Astrocyte (in vitro differentiated cells and primary cell): ENCODE results near the gene HS3ST3A1. TPM values are rescaled to one million over a fixed set of nuclear protein-coding genes. Genes with fewer than 3 reads are reported as not detected.

ENCODE experiments used
- DNase-seq: peaks from one replicate; pipeline ENCODE4 v3.0.0-alpha.2; 2010; ENCODE audit warnings: low read depth
- FAIRE-seq: peaks from 2 replicates; lab custom pipeline; 2011; peaks lifted over from hg19 to GRCh38; lab: Jason Lieb, UNC
- H2AFZ ChIP-seq: 2 replicates; pipeline ENCODE4 v1.6.0; 2012; ENCODE audit warnings: low read depth, low read length, inconsistent platforms
- H3K27ac ChIP-seq: 2 replicates; pipeline ENCODE4 v1.5.1; 2011; ENCODE audit warnings: low read depth, low read length, inconsistent platforms
- H3K27me3 ChIP-seq: 2 replicates; pipeline ENCODE4 v1.6.0; 2011; ENCODE audit warnings: low read length, inconsistent platforms; ENCODE audit not compliant: insufficient read depth
- H3K36me3 ChIP-seq: 2 replicates; pipeline ENCODE4 v1.5.1; 2011; ENCODE audit warnings: low read length, inconsistent platforms; ENCODE audit not compliant: insufficient read depth
- H3K4me1 ChIP-seq: 2 replicates; pipeline ENCODE4 v1.5.1; 2011; ENCODE audit warnings: low read length, inconsistent platforms; ENCODE audit not compliant: insufficient read depth
- H3K4me2 ChIP-seq: 2 replicates; pipeline ENCODE4 v1.6.0; 2012; ENCODE audit warnings: low read length, inconsistent platforms
- H3K4me3 ChIP-seq: 2 replicates; pipeline ENCODE4 v1.5.1; 2011; ENCODE audit warnings: low read depth, mild to moderate bottlenecking, low read length, inconsistent platforms; ENCODE audit not compliant: insufficient read depth
- H3K79me2 ChIP-seq: 2 replicates; pipeline ENCODE4 v1.6.0; 2012; ENCODE audit warnings: mild to moderate bottlenecking, low read length, inconsistent platforms; ENCODE audit not compliant: insufficient read depth
- H3K9ac ChIP-seq: 2 replicates; pipeline ENCODE4 v1.6.0; 2012; ENCODE audit warnings: mild to moderate bottlenecking, low read length, inconsistent platforms
- H3K9me3 ChIP-seq: 2 replicates; pipeline ENCODE4 v1.5.1; 2012; ENCODE audit warnings: low read depth, mild to moderate bottlenecking, low read length, inconsistent platforms; ENCODE audit not compliant: insufficient read depth
- H4K20me1 ChIP-seq: 2 replicates; pipeline ENCODE4 v1.6.0; 2012; ENCODE audit warnings: low read length, inconsistent platforms; ENCODE audit not compliant: insufficient read depth
- H3K27ac Mint-ChIP-seq: one replicate; pipeline ENCODE4 v1.8.0; 2021; ENCODE audit warnings: mild to moderate bottlenecking, mixed read lengths; ENCODE audit not compliant: unreplicated experiment
- H3K27me3 Mint-ChIP-seq: one replicate; pipeline ENCODE4 v1.8.0; 2021; ENCODE audit warnings: low read depth, mixed read lengths; ENCODE audit not compliant: unreplicated experiment
- H3K36me3 Mint-ChIP-seq: one replicate; pipeline ENCODE4 v1.8.0; 2021; ENCODE audit warnings: low read depth, mixed read lengths; ENCODE audit not compliant: unreplicated experiment
- H3K4me1 Mint-ChIP-seq: one replicate; pipeline ENCODE4 v1.8.0; 2021; ENCODE audit warnings: low read depth, mixed read lengths; ENCODE audit not compliant: unreplicated experiment
- H3K4me3 Mint-ChIP-seq: one replicate; pipeline ENCODE4 v1.8.0; 2021; ENCODE audit warnings: mild to moderate bottlenecking, moderate library complexity, mixed read lengths; ENCODE audit not compliant: unreplicated experiment
- H3K9me3 Mint-ChIP-seq: one replicate; pipeline ENCODE4 v1.8.0; 2021; ENCODE audit warnings: mild to moderate bottlenecking, mixed read lengths; ENCODE audit not compliant: unreplicated experiment
- CTCF ChIP-seq: IDR thresholded peaks from 2 replicates; pipeline ENCODE4 v1.5.1; 2011; ENCODE audit warnings: low read depth, mild to moderate bottlenecking, inconsistent platforms, low read length, moderate library complexity; ENCODE audit not compliant: insufficient read depth
- EZH2 ChIP-seq: IDR thresholded peaks from 2 replicates; pipeline ENCODE4 v1.6.1; 2012; ENCODE audit warnings: mild to moderate bottlenecking, low read length, inconsistent platforms; ENCODE audit not compliant: insufficient read depth
- total RNA-seq: library from RNA; stranded (reverse); gene quantifications from 2 replicates; pipeline ENCODE4 v1.2.1, GENCODE V29; 2021

The HS3ST3A1 gene
- total RNA-seq, 1 donor from 2014 or later, result 7.6 TPM

- no peak for DNase-seq
- Mint-ChIP-seq H3K36me3 (no peaks in the 10 kb centered on the region), H3K9me3 (no peaks in the 10 kb centered on the region), H3K4me1 (peaks cover 1% of the 10 kb centered on the region), H3K4me3 (no peak overlapping the region), H3K27ac (no peak overlapping the region), H3K27me3 (no peaks in the 10 kb centered on the region)
- Histone ChIP-seq H3K9me3 (no peaks in the 10 kb centered on the region), H2AFZ (no peak overlapping the region), H3K79me2 (peaks cover 36% of the 10 kb centered on the region), H3K4me3 (no peak overlapping the region), H3K4me2 (peak overlapping the region; percentile 24), H4K20me1 (no peaks in the 10 kb centered on the region), H3K27ac (peak overlapping the region; percentile 43), H3K9ac (no peak overlapping the region), H3K4me1 (peaks cover 16% of the 10 kb centered on the region), H3K36me3 (no peaks in the 10 kb centered on the region), H3K27me3 (no peaks in the 10 kb centered on the region)
- TF ChIP-seq EZH2, result no peak
- no peak for TF ChIP-seq CTCF
- FAIRE-seq, result no peak
Observed at GRCh38 chr17:13513039-13513405, 88.7 kb downstream of the HS3ST3A1 start.

GRCh38 chr17:13510062-13510461, 91.7 kb downstream of the HS3ST3A1 start:
- no peaks in the 10 kb centered on the region for H3K9me3 ChIP-seq
- H4K20me1 ChIP-seq, result no peaks in the 10 kb centered on the region
- H3K4me3 Mint-ChIP-seq, result no peak overlapping the region
- H3K27ac ChIP-seq, result no peak overlapping the region
- H3K4me3 ChIP-seq, result no peak overlapping the region
- H3K27ac Mint-ChIP-seq, result no peak overlapping the region
- peaks cover 56% of the 10 kb centered on the region for H3K79me2 ChIP-seq
- no peaks in the 10 kb centered on the region for H3K27me3 ChIP-seq
- H2AFZ ChIP-seq, result no peak overlapping the region
- TF ChIP-seq CTCF (no peak), EZH2 (no peak)
- H3K36me3 ChIP-seq, result no peaks in the 10 kb centered on the region
- peaks cover 16% of the 10 kb centered on the region for H3K4me1 ChIP-seq
- H3K4me1 Mint-ChIP-seq, result peaks cover 1% of the 10 kb centered on the region
- H3K9me3 Mint-ChIP-seq, result no peaks in the 10 kb centered on the region
- H3K9ac ChIP-seq, result no peak overlapping the region
- H3K27me3 Mint-ChIP-seq, result no peaks in the 10 kb centered on the region
- H3K36me3 Mint-ChIP-seq, result no peaks in the 10 kb centered on the region
- DNase-seq, result peak; percentile 71
- peak overlapping the region; percentile 11 for H3K4me2 ChIP-seq
- FAIRE-seq, result no peak

GRCh38 chr17:13509527-13509926, 92.2 kb downstream of the HS3ST3A1 start:
- no peak overlapping the region for H3K27ac Mint-ChIP-seq
- H3K36me3 Mint-ChIP-seq, result no peaks in the 10 kb centered on the region
- DNase-seq, result no peak
- H3K4me3 ChIP-seq, result no peak overlapping the region
- H3K4me2 ChIP-seq, result peak overlapping the region; percentile 11
- no peaks in the 10 kb centered on the region for H3K27me3 Mint-ChIP-seq
- no peaks in the 10 kb centered on the region for H4K20me1 ChIP-seq
- no peak for TF ChIP-seq EZH2
- no peak for TF ChIP-seq CTCF
- H3K9me3 ChIP-seq, result no peaks in the 10 kb centered on the region
- H3K9me3 Mint-ChIP-seq, result no peaks in the 10 kb centered on the region
- H3K9ac ChIP-seq, result no peak overlapping the region
- no peak overlapping the region for H3K27ac ChIP-seq
- no peak overlapping the region for H2AFZ ChIP-seq
- H3K36me3 ChIP-seq, result no peaks in the 10 kb centered on the region
- peaks cover 58% of the 10 kb centered on the region for H3K79me2 ChIP-seq
- H3K4me1 Mint-ChIP-seq, result peaks cover 1% of the 10 kb centered on the region
- FAIRE-seq, result no peak
- H3K4me3 Mint-ChIP-seq, result no peak overlapping the region
- H3K27me3 ChIP-seq, result no peaks in the 10 kb centered on the region
- peaks cover 16% of the 10 kb centered on the region for H3K4me1 ChIP-seq
